ENCODE data around the gene CREBZF.

DNA sequence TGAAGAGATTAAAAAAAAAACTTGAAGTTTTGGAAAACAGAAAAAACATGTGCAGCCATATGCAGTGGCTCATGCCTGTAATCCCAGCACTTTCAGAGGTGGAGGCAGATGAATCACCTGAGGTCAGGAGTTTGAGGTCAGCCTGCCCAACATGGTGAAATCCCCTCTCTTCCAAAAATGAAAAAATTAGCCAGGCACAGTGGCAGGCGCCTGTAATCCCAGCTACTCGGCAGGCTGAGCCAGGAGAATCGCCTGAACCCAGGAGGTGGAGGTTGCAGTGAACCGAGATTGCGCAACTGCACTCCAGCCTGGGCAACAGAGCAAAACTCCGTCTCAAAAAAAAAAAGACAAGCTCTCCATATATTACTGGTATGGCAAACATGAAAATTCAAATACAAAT is 45.4 kb downstream of the CREBZF start:
- TF ChIP-seq POLR2A (IDR thresholded peaks at IDR 0.05; ENCODE audit: low read depth, low read length), result no peak
- TF ChIP-seq TAF1 (IDR thresholded peaks at IDR 0.05; ENCODE audit: low read depth, low read length), result no peak

Data from GM12891 (cell line).